HEK293 (cell line): Measurements from ENCODE around the gene GLO1.

Source experiments
- CTCF ChIA-PET: fragments of 350-600 bp; formaldehyde crosslinking; extraction: SDS; loops from one replicate; lab custom pipeline; 2021; ENCODE audit warnings: antibody characterized with exemption; lab: Yijun Ruan, JAX
- POLR2A ChIA-PET: fragments of 300-600 bp; formaldehyde crosslinking; extraction: SDS; loops from one replicate; lab custom pipeline; 2020; ENCODE audit warnings: antibody characterized with exemption, inconsistent platforms; lab: Yijun Ruan, JAX
- H3K27ac ChIP-seq: fragments of 200-500 bp; sonication (Bioruptor generic); 2 replicates; pipeline ENCODE4 v1.5.1; 2014; ENCODE audit warnings: low read depth, low read length, control low read depth, inconsistent platforms; ENCODE audit errors: extremely low read depth
- H3K36me3 ChIP-seq, 2 experiments: fragments of 200-500 bp in 1 of 2; sonication (Bioruptor generic) in 1 of 2; 1 replicate in 1 of 2; 2 replicates in 1 of 2; pipeline ENCODE4 v1.5.1; 2014 to 2017; ENCODE audit warnings: inconsistent platforms in 2 of 2, low read length in 2 of 2; ENCODE audit not compliant: control insufficient read depth in 2 of 2, insufficient read depth in 1 of 2
- H3K4me1 ChIP-seq: fragments of 200-500 bp; sonication (Bioruptor generic); 2 replicates; pipeline ENCODE4 v1.5.1; 2014; ENCODE audit warnings: mild to moderate bottlenecking, low read length, inconsistent platforms; ENCODE audit not compliant: control insufficient read depth, insufficient read depth
- H3K4me3 ChIP-seq: 2 replicates; pipeline ENCODE4 v1.5.1; 2011; ENCODE audit warnings: low read depth, mild to moderate bottlenecking, control low read depth, low read length, moderate library complexity
- H3K9me3 ChIP-seq: fragments of 200-500 bp; sonication (Bioruptor generic); 2 replicates; pipeline ENCODE4 v1.5.1; 2014; ENCODE audit warnings: low read depth, low read length, inconsistent platforms; ENCODE audit not compliant: control insufficient read depth, insufficient read depth
- BCL11A ChIP-seq: fragments of 450-650 bp; formaldehyde crosslinking; IDR thresholded peaks from 2 replicates; pipeline ENCODE4 v1.5.1; 2016; ENCODE audit warnings: low read depth, missing biosample characterization, missing genetic modification characterization
- GLIS1 ChIP-seq: fragments of 450-650 bp; formaldehyde crosslinking; IDR thresholded peaks from 2 replicates; pipeline ENCODE4 v1.5.1; 2016; ENCODE audit warnings: missing biosample characterization, missing genetic modification characterization
- KLF1 ChIP-seq: fragments of 450-650 bp; formaldehyde crosslinking; IDR thresholded peaks from 2 replicates; pipeline ENCODE4 v1.5.1; 2016; ENCODE audit warnings: missing biosample characterization, missing genetic modification characterization
- PRDM10 ChIP-seq: fragments of 450-650 bp; formaldehyde crosslinking; IDR thresholded peaks from 2 replicates; pipeline ENCODE4 v1.5.1; 2016; ENCODE audit warnings: missing biosample characterization, missing genetic modification characterization
- SETDB1 ChIP-seq: IDR thresholded peaks from one replicate; pipeline ENCODE4 v1.6.1; 2017; ENCODE audit warnings: mild to moderate bottlenecking, low read length, moderate library complexity, mixed read lengths; ENCODE audit not compliant: insufficient read length
- SP3 ChIP-seq: fragments of 450-650 bp; formaldehyde crosslinking; IDR thresholded peaks from 2 replicates; pipeline ENCODE4 v1.5.1; 2016; ENCODE audit warnings: missing biosample characterization, missing genetic modification characterization
- ZFP37 ChIP-seq: fragments of 450-650 bp; formaldehyde crosslinking; IDR thresholded peaks from 2 replicates; pipeline ENCODE4 v1.5.1; 2016; ENCODE audit warnings: missing biosample characterization, missing genetic modification characterization
- ZNF148 ChIP-seq: fragments of 450-650 bp; formaldehyde crosslinking; IDR thresholded peaks from 2 replicates; pipeline ENCODE4 v1.5.0; 2017; ENCODE audit warnings: missing biosample characterization, missing genetic modification characterization, borderline replicate concordance
- ZNF18 ChIP-seq: fragments of 450-650 bp; formaldehyde crosslinking; IDR thresholded peaks from 2 replicates; pipeline ENCODE4 v1.5.1; 2016; ENCODE audit warnings: missing biosample characterization, missing genetic modification characterization
- ZNF2 ChIP-seq: fragments of 450-650 bp; formaldehyde crosslinking; IDR thresholded peaks from 2 replicates; pipeline ENCODE4 v1.5.1; 2016; ENCODE audit warnings: missing biosample characterization, missing genetic modification characterization
- ZNF280D ChIP-seq: fragments of 450-650 bp; formaldehyde crosslinking; IDR thresholded peaks from 2 replicates; pipeline ENCODE4 v1.5.1; 2016; ENCODE audit warnings: missing biosample characterization, missing genetic modification characterization
- ZNF324 ChIP-seq: fragments of 450-650 bp; formaldehyde crosslinking; IDR thresholded peaks from 2 replicates; pipeline ENCODE4 v1.5.1; 2016; ENCODE audit warnings: missing biosample characterization, missing genetic modification characterization
- ZNF366 ChIP-seq: fragments of 450-650 bp; formaldehyde crosslinking; conservative IDR thresholded peaks from 2 replicates; pipeline ENCODE4 v1.5.1; 2016; ENCODE audit warnings: missing biosample characterization, missing genetic modification characterization
- ZNF391 ChIP-seq: fragments of 450-650 bp; formaldehyde crosslinking; IDR thresholded peaks from 2 replicates; pipeline ENCODE4 v1.5.1; 2016; ENCODE audit warnings: low read depth, missing biosample characterization, missing genetic modification characterization, borderline replicate concordance
- ZNF513 ChIP-seq: fragments of 450-650 bp; IDR thresholded peaks from 2 replicates; pipeline ENCODE4 v1.5.1; 2018; ENCODE audit warnings: missing biosample characterization, missing genetic modification characterization
- ZNF600 ChIP-seq: fragments of 450-650 bp; formaldehyde crosslinking; IDR thresholded peaks from 2 replicates; pipeline ENCODE4 v1.5.1; 2016; ENCODE audit warnings: missing biosample characterization, missing genetic modification characterization
- ZNF624 ChIP-seq: fragments of 450-650 bp; formaldehyde crosslinking; IDR thresholded peaks from 2 replicates; pipeline ENCODE4 v1.5.1; 2017; ENCODE audit warnings: missing biosample characterization, missing genetic modification characterization
- ZNF626 ChIP-seq: fragments of 450-650 bp; sonication (Bioruptor Pico); formaldehyde crosslinking; IDR thresholded peaks from 2 replicates; pipeline ENCODE4 v1.5.1; 2018; ENCODE audit warnings: missing biosample characterization, missing genetic modification characterization, inconsistent platforms
- ZNF76 ChIP-seq: fragments of 450-650 bp; formaldehyde crosslinking; IDR thresholded peaks from 2 replicates; pipeline ENCODE4; 2016; ENCODE audit warnings: low read depth, missing biosample characterization, missing genetic modification characterization, borderline replicate concordance
- ZSCAN23 ChIP-seq: fragments of 450-650 bp; formaldehyde crosslinking; IDR thresholded peaks from 2 replicates; pipeline ENCODE4 v1.5.1; 2016; ENCODE audit warnings: missing biosample characterization, missing genetic modification characterization
- ZSCAN5A ChIP-seq: fragments of 450-650 bp; formaldehyde crosslinking; IDR thresholded peaks from 2 replicates; pipeline ENCODE4 v1.5.1; 2016; ENCODE audit warnings: missing biosample characterization, missing genetic modification characterization

GLO1 gene

GRCh38 chr6:38673397-38674165, 29.4 kb downstream of the GLO1 start:
- H3K4me1 ChIP-seq, result no peaks in the 10 kb centered on the region; the same call in 1 of the 2 replicates
- ChIA-PET CTCF (interaction anchor here (0.6 to 1.4 kb wide), 7 partner anchors 9 to 630 kb away, joined by 3 to 6 read pairs (median 3); no protein-coding TSS in a partner anchor), POLR2A (interaction anchor here (0.6 to 0.8 kb wide), 2 partner anchors 30 to 1236 kb away, joined by 3 to 4 read pairs; partner anchors contain the start of gene GLO1)
- no peak overlapping the region for H3K27ac ChIP-seq
- H3K4me3 ChIP-seq, result no peak overlapping the region
- H3K36me3 ChIP-seq, result peaks cover 21 to 41% of the 10 kb centered on the region in 2 experiments
- no peaks in the 10 kb centered on the region for H3K9me3 ChIP-seq
- TF ChIP-seq SETDB1 (no peak), SP3 (tag by site-specific recombination) (0 out of 2 replicates have a peak, but pooled peaks have one; percentile 24), ZNF324 (tag by site-specific recombination) (no peak), PRDM10 (peak; percentile 68), ZNF513 (tag by site-specific recombination) (no peak), ZSCAN5A (tag by site-specific recombination) (no peak), ZNF366 (tag by site-specific recombination) (no peak), GLIS1 (tag by site-specific recombination) (peak; percentile 31; the same call in 1 of the 2 replicates), ZSCAN23 (tag by site-specific recombination) (no peak), ZFP37 (tag by site-specific recombination) (no peak), KLF1 (tag by site-specific recombination) (peak; percentile 51; the same call in 1 of the 2 replicates), ZNF2 (no peak), ZNF600 (tag by site-specific recombination) (0 out of 2 replicates have a peak, but pooled peaks have one; percentile 46), ZNF624 (tag by site-specific recombination) (no peak), ZNF148 (tag by site-specific recombination) (no peak), ZNF391 (tag by site-specific recombination) (no peak), ZNF626 (tag by site-specific recombination) (no peak), ZNF18 (tag by site-specific recombination) (0 out of 2 replicates have a peak, but pooled peaks have one; percentile 41), BCL11A (tag by site-specific recombination) (no peak), ZNF280D (tag by site-specific recombination) (no peak), ZNF76 (tag by site-specific recombination) (0 out of 2 replicates have a peak, but pooled peaks have one; percentile 40)
